CD14-positive monocyte (primary cell): ENCODE results near the gene PGAM4. TPM values are rescaled to one million over a fixed set of nuclear protein-coding genes. Genes with fewer than 3 reads are reported as not detected.

Experiments
- DNase-seq, 3 donors: peaks; one replicate each; pipeline ENCODE4 v3.0.0-alpha.2; 2011 to 2022
- H2AFZ ChIP-seq: 2 replicates; pipeline ENCODE4 v1.6.0; 2012; ENCODE audit warnings: mild to moderate bottlenecking, low read depth, low read length, inconsistent platforms; ENCODE audit not compliant: insufficient read depth, poor library complexity, severe bottlenecking
- H3K27ac ChIP-seq, 2 donors: 1 replicate in 1 of 2; 2 replicates in 1 of 2; pipeline ENCODE4 v1.5.1; 2012 to 2013; ENCODE audit warnings: low read length in 2 of 2, control low read depth in 1 of 2, inconsistent platforms in 1 of 2, low read depth in 1 of 2, mild to moderate bottlenecking in 1 of 2
- H3K27me3 ChIP-seq, 2 donors: one replicate each; pipeline versions ENCODE4 v1.6.0 to v1.6.1; 2011 to 2013; ENCODE audit warnings: low read length in 2 of 2; ENCODE audit not compliant: control insufficient read depth in 2 of 2, insufficient read depth in 2 of 2
- H3K36me3 ChIP-seq, 2 donors: replicated peaks in 1 of 2; 1 replicate in 1 of 2; 2 replicates in 1 of 2; pipeline versions ENCODE4 v1.5.1 to v1.6.1; 2012 to 2013; ENCODE audit warnings: low read length in 2 of 2, control low read depth in 1 of 2, inconsistent platforms in 1 of 2, mild to moderate bottlenecking in 1 of 2; ENCODE audit not compliant: insufficient read depth in 2 of 2, control insufficient read depth in 1 of 2
- H3K4me1 ChIP-seq, 2 donors: 1 replicate in 1 of 2; 2 replicates in 1 of 2; pipeline versions ENCODE4 v1.5.1 to v1.6.1; 2012 to 2013; ENCODE audit warnings: low read length in 2 of 2, control low read depth in 1 of 2, inconsistent platforms in 1 of 2, mild to moderate bottlenecking in 1 of 2, moderate library complexity in 1 of 2; ENCODE audit not compliant: insufficient read depth in 2 of 2, control insufficient read depth in 1 of 2
- H3K4me2 ChIP-seq: replicated peaks from 2 replicates; pipeline ENCODE3; 2012; ENCODE audit warnings: low read length, moderate library complexity, mild to moderate bottlenecking; ENCODE audit not compliant: poor library complexity, severe bottlenecking; ENCODE audit errors: extremely low read depth
- H3K4me3 ChIP-seq, 3 experiments: fragments of 200-600 bp in 1 of 3; sonication (generic) in 1 of 3; replicated peaks in 1 of 3; 1 replicate in 2 of 3; 2 replicates in 1 of 3; pipeline ENCODE4 v1.5.1; 2011 to 2013; ENCODE audit warnings: low read length in 3 of 3, mild to moderate bottlenecking in 3 of 3, control low read depth in 2 of 3, low read depth in 2 of 3, inconsistent platforms in 1 of 3, moderate library complexity in 1 of 3
- H3K79me2 ChIP-seq: 2 replicates; pipeline ENCODE4 v1.6.0; 2012; ENCODE audit warnings: mild to moderate bottlenecking, control low read depth, inconsistent platforms, low read length, moderate library complexity; ENCODE audit not compliant: insufficient read depth
- H3K9ac ChIP-seq: 2 replicates; pipeline ENCODE4 v1.6.0; 2017; ENCODE audit warnings: low read length, mild to moderate bottlenecking; ENCODE audit not compliant: insufficient read depth, poor library complexity, severe bottlenecking
- H3K9me3 ChIP-seq, 2 donors: replicated peaks in 1 of 2; 1 replicate in 1 of 2; 2 replicates in 1 of 2; pipeline versions ENCODE4 v1.5.1 to v1.6.1; 2012 to 2013; ENCODE audit warnings: low read length in 2 of 2, control low read depth in 1 of 2; ENCODE audit not compliant: control insufficient read depth in 1 of 2, insufficient read depth in 1 of 2
- H4K20me1 ChIP-seq: 2 replicates; pipeline ENCODE4 v1.6.0; 2012; ENCODE audit warnings: mild to moderate bottlenecking, low read length, control low read depth, moderate library complexity; ENCODE audit not compliant: insufficient read depth
- H3K27ac Mint-ChIP-seq, 7 donors: one replicate each; pipeline ENCODE4 v1.8.0; 2020; ENCODE audit warnings: mild to moderate bottlenecking in 7 of 7, mixed read lengths in 7 of 7, moderate library complexity in 6 of 7, inconsistent platforms in 2 of 7
- H3K27me3 Mint-ChIP-seq, 3 donors: one replicate each; pipeline ENCODE4 v1.8.0; 2021 to 2022; ENCODE audit warnings: low read depth in 3 of 3, mild to moderate bottlenecking in 3 of 3, mixed read lengths in 3 of 3, moderate library complexity in 3 of 3, inconsistent platforms in 1 of 3
- H3K36me3 Mint-ChIP-seq, 2 donors: one replicate each; pipeline ENCODE4 v1.8.0; 2020; ENCODE audit warnings: mixed read lengths in 2 of 2, inconsistent platforms in 1 of 2, mild to moderate bottlenecking in 1 of 2
- H3K4me1 Mint-ChIP-seq: one replicate; pipeline ENCODE4 v1.8.0; 2020; ENCODE audit warnings: mild to moderate bottlenecking, mixed read lengths
- H3K4me3 Mint-ChIP-seq, 2 donors: one replicate each; pipeline ENCODE4 v1.8.0; 2020; ENCODE audit warnings: mild to moderate bottlenecking in 2 of 2, mixed read lengths in 2 of 2, moderate library complexity in 1 of 2
- H3K9me3 Mint-ChIP-seq, 7 donors: one replicate each; pipeline ENCODE4 v1.8.0; 2020 to 2022; ENCODE audit warnings: mixed read lengths in 7 of 7, mild to moderate bottlenecking in 6 of 7, moderate library complexity in 6 of 7, inconsistent platforms in 2 of 7
- WGBS: methylation state at CpG from one replicate; pipeline ENCODE4 v1.1.5; 2013; ENCODE audit warnings: missing lambda C conversion rate; ENCODE audit not compliant: insufficient coverage; 5-methylcytosine and 5-hydroxymethylcytosine counted together
- intact Hi-C, 2 donors: fragments of 100-400 bp; cut with micrococcal nuclease; formaldehyde crosslinking; loops; one replicate each; pipeline versions ENCODE4 v1.15.0 to v1.15.1; 2023
- polyA minus RNA-seq: library from RNA; depleted of rRNA, polyadenylated mRNA; stranded (reverse); fragments of >200 nt; gene quantifications from 2 replicates; pipeline ENCODE4 v1.2.3, GENCODE V29; 2012
- polyA plus RNA-seq, 3 donors: library from polyadenylated mRNA; depleted of rRNA in 1 of 3; unstranded in 2 of 3; stranded (reverse) in 1 of 3; fragments of 300-500 nt in 2 of 3; fragments of >200 nt in 1 of 3; fragmentation: Illumina TruSeq in 2 of 3; gene quantifications; 1 replicate in 2 of 3; 2 replicates in 1 of 3; pipeline ENCODE4 v1.2.3, GENCODE V29; 2012 to 2021
- total RNA-seq, 12 experiments: library from RNA in 1 of 12; stranded (reverse) in 1 of 12; fragments of 120-200 nt in 1 of 12; gene quantifications; one replicate each; pipeline ENCODE4 v1.2.4 and lab custom pipeline; 2013 to 2026; ENCODE audit warnings: mixed read lengths in 6 of 12, inconsistent platforms in 1 of 12
- TF ChIP-seq, protein P1 (sequence below): fragments of 200-600 bp; IDR thresholded peaks from one replicate; pipeline ENCODE4 v1.8.0; 2022; ENCODE audit warnings: antibody characterized with exemption, mild to moderate bottlenecking

PGAM4 gene
- 0.29 TPM for total RNA-seq (2013)
- polyA plus RNA-seq, result not detected
- not detected in 2 replicates for polyA minus RNA-seq
- 0 to 0.35 (median 0.12) reads per million in 11 experiments for total RNA-seq (lab: John Stamatoyannopoulos, UW)

DNA sequence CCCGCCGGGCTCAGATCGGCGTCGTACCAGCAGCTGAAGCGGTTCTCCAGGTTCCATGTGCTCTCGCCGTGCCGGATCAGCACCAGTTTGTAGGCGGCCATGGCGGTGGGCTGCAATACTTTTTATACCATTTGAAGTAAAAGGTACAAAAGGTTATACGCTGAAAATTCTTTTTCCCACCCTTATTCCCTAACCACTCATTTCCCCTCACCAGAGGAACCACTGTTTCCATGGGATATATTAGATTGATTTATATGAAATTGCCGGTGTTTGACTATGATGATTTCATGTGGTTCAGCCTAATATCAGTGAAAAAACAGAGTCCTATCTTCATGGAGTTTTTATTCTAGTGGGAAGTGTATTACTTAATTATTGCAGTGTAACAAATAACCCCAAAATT lies at the start of gene PGAM4:
PGAM4 (minus strand) TSS at position 101 of the 400 bp plus-strand sequence; CDS start at position 101, 0 bp downstream.
- WGBS, result 95% methylated on average over 6 of the region's 13 CpGs
- no peak within 1 kb of the TSS for H3K4me2 ChIP-seq
- H3K27me3 Mint-ChIP-seq, result peaks cover 0 to 2% (median 0%) of the 10 kb centered on the region in 3 donors

DNA sequence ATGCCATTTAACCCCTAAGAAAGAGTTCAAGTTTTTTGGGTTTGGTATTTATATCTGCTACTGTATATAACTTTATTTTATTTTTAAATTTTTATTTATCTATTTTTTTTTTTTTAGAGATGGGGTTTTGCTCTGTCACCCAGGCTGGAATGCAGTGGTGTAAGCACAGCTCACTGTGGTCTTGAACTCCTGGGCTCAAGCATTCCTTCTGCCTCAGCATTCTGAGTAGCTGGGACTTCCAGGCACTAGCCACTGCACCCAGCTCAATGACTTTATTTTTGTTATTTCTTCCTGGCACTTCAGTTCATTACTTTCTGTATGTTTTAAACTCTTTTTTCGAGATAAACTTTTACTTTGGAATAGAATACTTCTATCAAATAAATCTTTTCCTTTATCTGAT lies 42.4 kb upstream of the PGAM4 start:
- no peak overlapping the region for H2AFZ ChIP-seq
- H3K36me3 ChIP-seq, result peaks cover 0 to 2% of the 10 kb centered on the region in 2 donors
- intact Hi-C loops, result no loop called here
- Mint-ChIP-seq H3K27ac (no peak overlapping the region), H3K4me3 (no peak overlapping the region), H3K27me3 (peaks cover 0 to 4% (median 0%) of the 10 kb centered on the region in 3 donors), H3K4me1 (no peaks in the 10 kb centered on the region), H3K36me3 (peaks cover 17 to 20% of the 10 kb centered on the region in 2 donors), H3K9me3 (peaks cover 0 to 6% (median 0%) of the 10 kb centered on the region in 7 donors)
- H4K20me1 ChIP-seq, result no peaks in the 10 kb centered on the region
- no peaks in the 10 kb centered on the region for H3K4me1 ChIP-seq
- H3K27me3 ChIP-seq, result no peaks in the 10 kb centered on the region
- H3K9me3 ChIP-seq, result no peaks in the 10 kb centered on the region
- no peak overlapping the region for H3K4me2 ChIP-seq
- no peak overlapping the region for H3K9ac ChIP-seq
- H3K27ac ChIP-seq, result no peak overlapping the region
- no peak overlapping the region for H3K4me3 ChIP-seq
- no peaks in the 10 kb centered on the region for H3K79me2 ChIP-seq
- TF ChIP-seq, protein P1, sequence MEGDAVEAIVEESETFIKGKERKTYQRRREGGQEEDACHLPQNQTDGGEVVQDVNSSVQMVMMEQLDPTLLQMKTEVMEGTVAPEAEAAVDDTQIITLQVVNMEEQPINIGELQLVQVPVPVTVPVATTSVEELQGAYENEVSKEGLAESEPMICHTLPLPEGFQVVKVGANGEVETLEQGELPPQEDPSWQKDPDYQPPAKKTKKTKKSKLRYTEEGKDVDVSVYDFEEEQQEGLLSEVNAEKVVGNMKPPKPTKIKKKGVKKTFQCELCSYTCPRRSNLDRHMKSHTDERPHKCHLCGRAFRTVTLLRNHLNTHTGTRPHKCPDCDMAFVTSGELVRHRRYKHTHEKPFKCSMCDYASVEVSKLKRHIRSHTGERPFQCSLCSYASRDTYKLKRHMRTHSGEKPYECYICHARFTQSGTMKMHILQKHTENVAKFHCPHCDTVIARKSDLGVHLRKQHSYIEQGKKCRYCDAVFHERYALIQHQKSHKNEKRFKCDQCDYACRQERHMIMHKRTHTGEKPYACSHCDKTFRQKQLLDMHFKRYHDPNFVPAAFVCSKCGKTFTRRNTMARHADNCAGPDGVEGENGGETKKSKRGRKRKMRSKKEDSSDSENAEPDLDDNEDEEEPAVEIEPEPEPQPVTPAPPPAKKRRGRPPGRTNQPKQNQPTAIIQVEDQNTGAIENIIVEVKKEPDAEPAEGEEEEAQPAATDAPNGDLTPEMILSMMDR, result no peak
- no CpG with 5 or more reads among the region's 1 CpG for WGBS
- DNase-seq, result no peak

More for the DNA sequence above, at the start of gene PGAM4:
- H3K36me3 ChIP-seq, result no peaks in the 10 kb centered on the region
- Mint-ChIP-seq H3K4me1 (no peaks in the 10 kb centered on the region), H3K36me3 (peaks cover 2 to 7% of the 10 kb centered on the region in 2 donors), H3K27ac (no peak within 1 kb of the TSS), H3K4me3 (no peak within 1 kb of the TSS), H3K9me3 (peaks cover 0 to 2% (median 0%) of the 10 kb centered on the region in 7 donors)
- DNase-seq, result no peak
- H3K79me2 ChIP-seq, result no peaks in the 10 kb centered on the region
- H3K4me3 ChIP-seq, result no peak within 1 kb of the TSS
- no peaks in the 10 kb centered on the region for H4K20me1 ChIP-seq
- no peak within 1 kb of the TSS for H2AFZ ChIP-seq
- H3K9me3 ChIP-seq, result no peaks in the 10 kb centered on the region
- no peak within 1 kb of the TSS for H3K27ac ChIP-seq
- no peak within 1 kb of the TSS for H3K9ac ChIP-seq
- no peaks in the 10 kb centered on the region for H3K4me1 ChIP-seq
- intact Hi-C loops, result no loop called here
- TF ChIP-seq, protein P1, result no peak
- H3K27me3 ChIP-seq, result no peaks in the 10 kb centered on the region
